Neural progenitor cell (in vitro differentiated cells): ENCODE results near the gene RB1. TPM values are rescaled to one million over a fixed set of nuclear protein-coding genes. Genes with fewer than 3 reads are reported as not detected.

Source experiments
- DNase-seq: peaks from one replicate; pipeline ENCODE4 v3.0.0-alpha.2; 2016; ENCODE audit warnings: low spot score
- H2AFZ ChIP-seq: fragments of 200-600 bp; sonication (generic); replicated peaks from 2 replicates; pipeline ENCODE4 v1.6.1; 2016; ENCODE audit warnings: antibody characterized with exemption
- H3F3A ChIP-seq: fragments of 200-600 bp; sonication (generic); 2 replicates; pipeline ENCODE4 v1.6.1; 2016; ENCODE audit warnings: antibody characterized with exemption, low read depth
- H3K27ac ChIP-seq: fragments of 200-600 bp; sonication (generic); 2 replicates; pipeline ENCODE4 v1.5.1; 2016; ENCODE audit warnings: mild to moderate bottlenecking
- H3K27me3 ChIP-seq: fragments of 200-600 bp; sonication (generic); 2 replicates; pipeline ENCODE4 v1.6.1; 2016; ENCODE audit warnings: mild to moderate bottlenecking, moderate library complexity
- H3K36me3 ChIP-seq: fragments of 200-600 bp; sonication (generic); 2 replicates; pipeline ENCODE4 v1.5.1; 2016
- H3K4me1 ChIP-seq: fragments of 200-600 bp; sonication (generic); 2 replicates; pipeline ENCODE4 v1.6.1; 2016; ENCODE audit warnings: mixed run types
- H3K4me2 ChIP-seq: fragments of 200-600 bp; sonication (generic); 2 replicates; pipeline ENCODE4 v1.6.1; 2016
- H3K4me3 ChIP-seq: fragments of 200-600 bp; sonication (generic); 2 replicates; pipeline ENCODE4 v1.5.1; 2016
- H3K79me2 ChIP-seq: fragments of 200-600 bp; sonication (generic); 2 replicates; pipeline ENCODE4 v1.6.1; 2016; ENCODE audit warnings: low read depth
- H3K9ac ChIP-seq: fragments of 200-600 bp; sonication (generic); 2 replicates; pipeline ENCODE4 v1.6.1; 2016
- H3K9me3 ChIP-seq: fragments of 200-600 bp; sonication (generic); 2 replicates; pipeline ENCODE4 v1.5.1; 2016; ENCODE audit warnings: low read depth
- H4K20me1 ChIP-seq: fragments of 200-600 bp; sonication (generic); 2 replicates; pipeline ENCODE4 v1.6.1; 2016; ENCODE audit warnings: low read depth
- H3K27ac Mint-ChIP-seq: 3 replicates; pipeline ENCODE4 v1.8.0; 2021; ENCODE audit warnings: mixed read lengths
- H3K27me3 Mint-ChIP-seq: 2 replicates; pipeline ENCODE4 v1.8.0; 2022; ENCODE audit warnings: low read depth, mild to moderate bottlenecking, inconsistent platforms, moderate library complexity, mixed read lengths; ENCODE audit not compliant: insufficient read depth
- H3K36me3 Mint-ChIP-seq: 3 replicates; pipeline ENCODE4 v1.8.0; 2021; ENCODE audit warnings: mixed read lengths
- H3K4me1 Mint-ChIP-seq: 3 replicates; pipeline ENCODE4 v1.8.0; 2021; ENCODE audit warnings: mixed read lengths
- H3K4me3 Mint-ChIP-seq: 3 replicates; pipeline ENCODE4 v1.8.0; 2021; ENCODE audit warnings: mild to moderate bottlenecking, moderate library complexity, mixed read lengths
- H3K9me3 Mint-ChIP-seq: 3 replicates; pipeline ENCODE4 v1.8.0; 2020; ENCODE audit warnings: mixed read lengths
- EZH2 ChIP-seq: fragments of 200-600 bp; sonication (generic); IDR thresholded peaks from 2 replicates; pipeline ENCODE4 v1.6.1; 2017; ENCODE audit warnings: antibody characterized with exemption, mild to moderate bottlenecking, moderate library complexity
- EZH2phosphoT487 ChIP-seq: fragments of 200-600 bp; sonication (generic); IDR thresholded peaks from 2 replicates; pipeline ENCODE4 v1.6.1; 2017; ENCODE audit warnings: antibody characterized with exemption
- total RNA-seq: library from RNA; depleted of rRNA; stranded (reverse); fragments of >200 nt; gene quantifications from 2 replicates; pipeline ENCODE4 v1.2.3, GENCODE V29; 2015; ENCODE audit warnings: low replicate concordance
- TF ChIP-seq, protein P1 (sequence below): fragments of 200-600 bp; sonication (generic); IDR thresholded peaks from 2 replicates; pipeline ENCODE4 v1.5.1; 2017; ENCODE audit warnings: antibody characterized with exemption, mild to moderate bottlenecking

Gene RB1
- total RNA-seq, 1 donor from 2014 or later: 39.5 TPM

DNA sequence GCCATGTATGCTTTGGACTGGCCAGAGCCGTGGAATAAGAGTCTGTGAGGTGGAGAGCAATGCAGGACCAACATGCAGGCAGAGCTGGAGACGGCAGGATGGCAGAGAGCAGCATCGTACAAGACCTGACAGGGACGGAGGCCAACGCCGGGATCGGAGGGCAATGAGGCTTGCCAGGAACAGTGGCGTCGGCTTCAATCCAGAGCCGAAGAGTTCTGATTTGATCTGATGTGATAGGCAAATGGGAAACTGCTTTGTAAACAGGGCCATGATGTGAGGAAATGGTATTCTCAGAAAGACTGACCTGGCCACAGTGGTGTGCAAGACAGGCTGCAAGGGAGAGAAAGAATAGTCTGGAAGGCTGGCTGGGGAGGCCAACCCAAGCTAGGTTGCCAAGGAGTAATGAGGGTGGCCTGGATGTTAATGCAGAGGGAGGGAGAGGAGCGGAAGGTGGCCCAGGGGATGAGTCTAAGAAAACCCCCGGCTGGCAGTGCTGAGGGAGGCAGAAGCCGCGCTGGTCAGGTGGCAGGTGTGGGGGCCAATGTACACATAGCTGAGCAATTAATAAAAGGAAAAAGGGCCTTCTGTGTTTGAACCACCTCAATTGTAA is 202.6 kb downstream of the RB1 start:
- TF ChIP-seq EZH2: no peak
- no peak for TF ChIP-seq EZH2phosphoT487
- no peaks in the 10 kb centered on the region for H3K79me2 ChIP-seq
- H3K4me1 ChIP-seq: no peaks in the 10 kb centered on the region
- H3K36me3 Mint-ChIP-seq: peaks cover 7% of the 10 kb centered on the region
- no peak overlapping the region for H3K27ac ChIP-seq
- H3K4me1 Mint-ChIP-seq: peaks cover 4% of the 10 kb centered on the region
- H3K4me3 Mint-ChIP-seq: no peak overlapping the region
- H3K9ac ChIP-seq: no peak overlapping the region
- no peaks in the 10 kb centered on the region for H3K9me3 ChIP-seq
- H3K4me3 ChIP-seq: no peak overlapping the region
- H3F3A ChIP-seq: no peaks in the 10 kb centered on the region
- no peak overlapping the region for H3K4me2 ChIP-seq
- no peak for DNase-seq
- no peaks in the 10 kb centered on the region for H3K36me3 ChIP-seq
- no peak overlapping the region for H3K27ac Mint-ChIP-seq
- H3K27me3 ChIP-seq: no peaks in the 10 kb centered on the region
- no peaks in the 10 kb centered on the region for H3K9me3 Mint-ChIP-seq
- H2AFZ ChIP-seq: no peak overlapping the region
- H3K27me3 Mint-ChIP-seq: no peaks in the 10 kb centered on the region
- no peaks in the 10 kb centered on the region for H4K20me1 ChIP-seq

DNA sequence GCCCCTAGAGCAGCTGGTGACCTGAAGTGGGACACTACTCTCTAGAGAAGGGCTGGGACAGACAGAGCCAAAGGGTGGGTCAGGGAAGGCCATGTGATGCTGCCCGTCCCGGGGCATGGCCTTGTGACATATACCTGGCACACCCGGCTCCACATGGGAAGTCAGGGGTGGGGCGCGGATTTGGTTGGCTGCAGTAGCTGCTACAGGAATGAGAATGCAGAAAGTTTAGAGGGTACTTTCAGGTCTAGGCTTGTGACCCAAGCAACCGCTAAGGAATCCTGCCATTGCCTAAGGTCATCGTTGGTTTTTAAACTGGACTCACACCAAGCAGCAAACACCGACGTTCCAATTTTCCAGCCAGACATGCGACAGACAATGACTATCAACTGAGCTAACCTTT is 203.5 kb downstream of the RB1 start:
- no peak overlapping the region for H3K9ac ChIP-seq
- H3F3A ChIP-seq: no peaks in the 10 kb centered on the region
- H3K27ac ChIP-seq: no peak overlapping the region
- Mint-ChIP-seq H3K27me3 (no peaks in the 10 kb centered on the region), H3K27ac (no peak overlapping the region), H3K9me3 (no peaks in the 10 kb centered on the region), H3K4me3 (no peak overlapping the region), H3K36me3 (peaks cover 7% of the 10 kb centered on the region), H3K4me1 (peaks cover 4% of the 10 kb centered on the region)
- H3K79me2 ChIP-seq: no peaks in the 10 kb centered on the region
- no peaks in the 10 kb centered on the region for H3K27me3 ChIP-seq
- no peaks in the 10 kb centered on the region for H4K20me1 ChIP-seq
- no peak overlapping the region for H3K4me2 ChIP-seq
- no peaks in the 10 kb centered on the region for H3K9me3 ChIP-seq
- H3K4me3 ChIP-seq: no peak overlapping the region
- no peaks in the 10 kb centered on the region for H3K4me1 ChIP-seq
- no peak for TF ChIP-seq EZH2phosphoT487
- no peak overlapping the region for H2AFZ ChIP-seq
- no peaks in the 10 kb centered on the region for H3K36me3 ChIP-seq
- no peak for DNase-seq

DNA sequence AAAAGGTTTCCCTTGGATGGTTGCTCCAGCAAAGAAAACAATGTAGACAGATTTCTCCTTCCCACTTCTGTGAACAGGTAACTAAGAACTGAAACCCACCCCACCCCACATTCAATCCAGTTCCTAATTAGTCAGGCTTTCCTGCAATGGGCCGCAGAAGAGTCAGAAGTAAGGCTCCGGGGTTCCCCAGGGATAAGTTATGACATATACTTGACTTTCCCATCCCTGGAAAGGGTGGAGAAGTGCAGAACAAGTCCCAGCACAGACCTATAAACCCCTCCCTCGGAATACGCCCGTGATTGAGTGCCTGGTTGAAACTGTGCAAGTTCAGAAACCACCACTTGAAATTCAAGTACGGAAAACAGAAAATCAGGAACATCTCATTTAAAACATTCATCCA is 204.5 kb downstream of the RB1 start:
- Histone ChIP-seq H3K27me3 (no peaks in the 10 kb centered on the region), H3K4me2 (no peak overlapping the region), H3K9me3 (no peaks in the 10 kb centered on the region), H2AFZ (no peak overlapping the region), H3K27ac (no peak overlapping the region), H4K20me1 (no peaks in the 10 kb centered on the region), H3K4me1 (no peaks in the 10 kb centered on the region), H3K4me3 (no peak overlapping the region), H3F3A (no peaks in the 10 kb centered on the region), H3K79me2 (no peaks in the 10 kb centered on the region), H3K36me3 (no peaks in the 10 kb centered on the region), H3K9ac (no peak overlapping the region)
- no peak overlapping the region for H3K27ac Mint-ChIP-seq
- H3K4me3 Mint-ChIP-seq: no peak overlapping the region
- no peaks in the 10 kb centered on the region for H3K27me3 Mint-ChIP-seq
- TF ChIP-seq, protein P1, sequence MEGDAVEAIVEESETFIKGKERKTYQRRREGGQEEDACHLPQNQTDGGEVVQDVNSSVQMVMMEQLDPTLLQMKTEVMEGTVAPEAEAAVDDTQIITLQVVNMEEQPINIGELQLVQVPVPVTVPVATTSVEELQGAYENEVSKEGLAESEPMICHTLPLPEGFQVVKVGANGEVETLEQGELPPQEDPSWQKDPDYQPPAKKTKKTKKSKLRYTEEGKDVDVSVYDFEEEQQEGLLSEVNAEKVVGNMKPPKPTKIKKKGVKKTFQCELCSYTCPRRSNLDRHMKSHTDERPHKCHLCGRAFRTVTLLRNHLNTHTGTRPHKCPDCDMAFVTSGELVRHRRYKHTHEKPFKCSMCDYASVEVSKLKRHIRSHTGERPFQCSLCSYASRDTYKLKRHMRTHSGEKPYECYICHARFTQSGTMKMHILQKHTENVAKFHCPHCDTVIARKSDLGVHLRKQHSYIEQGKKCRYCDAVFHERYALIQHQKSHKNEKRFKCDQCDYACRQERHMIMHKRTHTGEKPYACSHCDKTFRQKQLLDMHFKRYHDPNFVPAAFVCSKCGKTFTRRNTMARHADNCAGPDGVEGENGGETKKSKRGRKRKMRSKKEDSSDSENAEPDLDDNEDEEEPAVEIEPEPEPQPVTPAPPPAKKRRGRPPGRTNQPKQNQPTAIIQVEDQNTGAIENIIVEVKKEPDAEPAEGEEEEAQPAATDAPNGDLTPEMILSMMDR: no peak
- TF ChIP-seq EZH2phosphoT487: no peak
- no peak for TF ChIP-seq EZH2
- H3K4me1 Mint-ChIP-seq: peaks cover 4% of the 10 kb centered on the region
- peaks cover 5% of the 10 kb centered on the region for H3K36me3 Mint-ChIP-seq
- no peak for DNase-seq
- H3K9me3 Mint-ChIP-seq: no peaks in the 10 kb centered on the region

DNA sequence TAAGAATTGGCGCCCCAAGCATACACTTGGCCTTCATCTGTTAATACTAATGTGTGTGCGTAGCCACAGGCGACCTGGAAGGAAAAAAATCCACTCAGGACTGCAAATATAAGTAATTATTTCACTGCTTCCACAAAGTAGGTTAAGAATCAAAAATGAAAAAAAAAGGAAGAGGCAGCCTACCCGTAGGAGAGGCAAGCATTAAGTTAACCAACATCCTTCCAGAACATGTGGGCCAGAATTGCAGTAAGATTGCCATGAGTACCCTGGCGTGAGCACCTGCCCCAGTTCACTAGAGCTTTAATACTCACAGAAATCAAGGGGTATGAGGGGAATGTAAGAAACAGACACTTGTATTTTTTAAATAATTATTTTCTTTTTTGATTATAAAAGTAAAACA is 207.1 kb downstream of the RB1 start:
- H3K27ac Mint-ChIP-seq: no peak overlapping the region
- H3K9me3 Mint-ChIP-seq: no peaks in the 10 kb centered on the region
- no peak overlapping the region for H3K27ac ChIP-seq
- no peaks in the 10 kb centered on the region for H3K79me2 ChIP-seq
- no peaks in the 10 kb centered on the region for H3K27me3 Mint-ChIP-seq
- no peaks in the 10 kb centered on the region for H3K27me3 ChIP-seq
- peaks cover 5% of the 10 kb centered on the region for H3K36me3 Mint-ChIP-seq
- H3F3A ChIP-seq: no peaks in the 10 kb centered on the region
- no peaks in the 10 kb centered on the region for H3K4me1 ChIP-seq
- H3K36me3 ChIP-seq: no peaks in the 10 kb centered on the region
- no peak for DNase-seq
- no peaks in the 10 kb centered on the region for H3K9me3 ChIP-seq
- peaks cover 4% of the 10 kb centered on the region for H3K4me1 Mint-ChIP-seq
- no peak overlapping the region for H2AFZ ChIP-seq
- no peak overlapping the region for H3K4me3 Mint-ChIP-seq
- no peaks in the 10 kb centered on the region for H4K20me1 ChIP-seq
- H3K4me2 ChIP-seq: no peak overlapping the region
- TF ChIP-seq EZH2phosphoT487 (no peak), EZH2 (no peak)
- TF ChIP-seq, protein P1: no peak
- H3K9ac ChIP-seq: no peak overlapping the region
- H3K4me3 ChIP-seq: no peak overlapping the region
